ENCODE data around the gene ACAD9. TPM values are rescaled to one million over a fixed set of nuclear protein-coding genes. Genes with fewer than 3 reads are reported as not detected.
A peak's percentile ranks its signal among the peaks of the same experiment; 100 is the strongest.

Gene ACAD9
- total and polyA plus RNA-seq, 9 of the 15 experiments (the other 6 are each of a cell fraction or from before 2014, with no cell fraction given) = 10.2 to 32.6 (median 22.8) TPM

DNA sequence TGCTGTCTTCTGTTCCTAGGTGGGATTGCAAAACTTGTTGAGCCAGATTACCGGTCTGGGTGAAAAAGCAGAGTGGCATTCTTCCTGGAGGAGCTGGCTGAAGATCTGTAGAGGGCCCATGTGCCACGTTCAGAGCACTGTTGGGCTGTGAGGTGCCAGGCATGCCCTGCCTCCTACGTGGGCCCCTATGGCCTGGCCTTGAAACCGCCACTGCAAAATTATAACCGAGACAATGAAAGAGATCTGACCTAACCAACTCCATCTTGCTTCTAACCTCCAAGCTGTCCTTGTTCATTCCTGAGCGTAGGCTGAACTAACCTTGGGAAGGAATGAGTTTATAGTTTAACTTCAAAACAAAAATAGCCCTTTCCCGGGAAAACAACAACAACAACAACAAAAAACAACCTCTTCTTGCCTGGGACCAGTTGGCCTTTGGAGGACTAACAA is 1.4 kb upstream of the ACAD9 start (continued):
- peak; percentile 67; the same call in 1 of the 2 replicates for TF ChIP-seq ZNF668 (CRISPR knock-in tag; IDR thresholded peaks at IDR 0.05)
- TF ChIP-seq, protein P1, sequence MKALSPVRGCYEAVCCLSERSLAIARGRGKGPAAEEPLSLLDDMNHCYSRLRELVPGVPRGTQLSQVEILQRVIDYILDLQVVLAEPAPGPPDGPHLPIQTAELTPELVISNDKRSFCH (CRISPR knock-in tag; IDR thresholded peaks at IDR 0.05) = no peak
- TF ChIP-seq, protein P1 (tag; IDR thresholded peaks at IDR 0.05) = peak; percentile 84
- TF ChIP-seq ZNF644 (tag; IDR thresholded peaks at IDR 0.05; ENCODE audit: low read depth) = peak; percentile 61; the same call in 1 of the 2 replicates
- no peak for TF ChIP-seq NR3C1 (CRISPR knock-in tag; IDR thresholded peaks at IDR 0.05)
- TF ChIP-seq E2F8 (IDR thresholded peaks at IDR 0.05; ENCODE audit: low read depth, partially characterized antibody) = no peak
- TF ChIP-seq, protein P2, sequence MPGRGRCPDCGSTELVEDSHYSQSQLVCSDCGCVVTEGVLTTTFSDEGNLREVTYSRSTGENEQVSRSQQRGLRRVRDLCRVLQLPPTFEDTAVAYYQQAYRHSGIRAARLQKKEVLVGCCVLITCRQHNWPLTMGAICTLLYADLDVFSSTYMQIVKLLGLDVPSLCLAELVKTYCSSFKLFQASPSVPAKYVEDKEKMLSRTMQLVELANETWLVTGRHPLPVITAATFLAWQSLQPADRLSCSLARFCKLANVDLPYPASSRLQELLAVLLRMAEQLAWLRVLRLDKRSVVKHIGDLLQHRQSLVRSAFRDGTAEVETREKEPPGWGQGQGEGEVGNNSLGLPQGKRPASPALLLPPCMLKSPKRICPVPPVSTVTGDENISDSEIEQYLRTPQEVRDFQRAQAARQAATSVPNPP (IDR thresholded peaks at IDR 0.05; ENCODE audit: borderline replicate concordance, insufficient read depth, insufficient read length) = no peak
- TF ChIP-seq ETV1 (tag; conservative IDR thresholded peaks at IDR 0.05; ENCODE audit: low read depth) = no peak
- TF ChIP-seq TEAD1 (CRISPR knock-in tag; IDR thresholded peaks at IDR 0.05) = peak in 1 of 2 experiments; percentile 71; a peak in 1 of 4 replicates
- TF ChIP-seq RUNX1 (IDR thresholded peaks at IDR 0.05; ENCODE audit: low read depth) = no peak
- no peak for TF ChIP-seq SAFB (IDR thresholded peaks at IDR 0.05; ENCODE audit: borderline replicate concordance, low read depth, low read length)
- peak; percentile 43; the same call in 1 of the 2 replicates for TF ChIP-seq E2F3 (CRISPR knock-in tag; IDR thresholded peaks at IDR 0.05)
- TF ChIP-seq, protein P3, sequence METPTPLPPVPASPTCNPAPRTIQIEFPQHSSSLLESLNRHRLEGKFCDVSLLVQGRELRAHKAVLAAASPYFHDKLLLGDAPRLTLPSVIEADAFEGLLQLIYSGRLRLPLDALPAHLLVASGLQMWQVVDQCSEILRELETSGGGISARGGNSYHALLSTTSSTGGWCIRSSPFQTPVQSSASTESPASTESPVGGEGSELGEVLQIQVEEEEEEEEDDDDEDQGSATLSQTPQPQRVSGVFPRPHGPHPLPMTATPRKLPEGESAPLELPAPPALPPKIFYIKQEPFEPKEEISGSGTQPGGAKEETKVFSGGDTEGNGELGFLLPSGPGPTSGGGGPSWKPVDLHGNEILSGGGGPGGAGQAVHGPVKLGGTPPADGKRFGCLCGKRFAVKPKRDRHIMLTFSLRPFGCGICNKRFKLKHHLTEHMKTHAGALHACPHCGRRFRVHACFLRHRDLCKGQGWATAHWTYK (CRISPR knock-in tag; IDR thresholded peaks at IDR 0.05) = peak; percentile 84
- TF ChIP-seq PTRF (tag; IDR thresholded peaks at IDR 0.05) = peak; percentile 78
- peak; percentile 57; the same call in 1 of the 2 replicates for TF ChIP-seq ZNF583 (CRISPR knock-in tag; IDR thresholded peaks at IDR 0.05)
- no peak for TF ChIP-seq HCFC1 (IDR thresholded peaks at IDR 0.05; ENCODE audit: low read depth, low read length)
- TF ChIP-seq, protein P4, sequence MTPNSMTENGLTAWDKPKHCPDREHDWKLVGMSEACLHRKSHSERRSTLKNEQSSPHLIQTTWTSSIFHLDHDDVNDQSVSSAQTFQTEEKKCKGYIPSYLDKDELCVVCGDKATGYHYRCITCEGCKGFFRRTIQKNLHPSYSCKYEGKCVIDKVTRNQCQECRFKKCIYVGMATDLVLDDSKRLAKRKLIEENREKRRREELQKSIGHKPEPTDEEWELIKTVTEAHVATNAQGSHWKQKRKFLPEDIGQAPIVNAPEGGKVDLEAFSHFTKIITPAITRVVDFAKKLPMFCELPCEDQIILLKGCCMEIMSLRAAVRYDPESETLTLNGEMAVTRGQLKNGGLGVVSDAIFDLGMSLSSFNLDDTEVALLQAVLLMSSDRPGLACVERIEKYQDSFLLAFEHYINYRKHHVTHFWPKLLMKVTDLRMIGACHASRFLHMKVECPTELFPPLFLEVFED (CRISPR knock-in tag; conservative IDR thresholded peaks at IDR 0.05) = 0 out of 2 replicates have a peak, but pooled peaks have one; percentile 40
- TF ChIP-seq ZNF41 (CRISPR knock-in tag; conservative IDR thresholded peaks at IDR 0.05) = peak; percentile 68
- peak; percentile 30; the same call in 1 of the 2 replicates for TF ChIP-seq CXXC5 (CRISPR knock-in tag; IDR thresholded peaks at IDR 0.05)
- TF ChIP-seq ZNF740 (CRISPR knock-in tag; IDR thresholded peaks at IDR 0.05) = no peak
- peak in 1 of 2 experiments; percentile 89; a peak in 2 of 4 replicates for TF ChIP-seq ZNF740 (tag; IDR thresholded peaks at IDR 0.05)
